DMS153 (cell line): Measurements from ENCODE around the gene STK32C.
"Not testable (repeated sequence)": the region's sequence is repeated elsewhere in the genome, so short reads cannot be mapped to it uniquely, and the experiment has no call there.

Source experiments
- DNase-seq: peaks from one replicate; lab custom pipeline; 2025; lab: John Stamatoyannopoulos, UW

STK32C gene

GRCh38 chr10:132319853-132320653 lies 12.3 kb upstream of the STK32C start:
- DNase-seq = no peak

- DNase-seq = not testable (repeated sequence)
Measured at GRCh38 chr10:132317477-132317876, 9.7 kb upstream of the STK32C start.

- DNase-seq = no peak
Measured at GRCh38 chr10:132316133-132316532, 8.4 kb upstream of the STK32C start.

- not testable (repeated sequence) for DNase-seq
Measured at GRCh38 chr10:132314881-132315280, 7.1 kb upstream of the STK32C start.

GRCh38 chr10:132314336-132314735 lies 6.6 kb upstream of the STK32C start:
- no peak for DNase-seq

- no peak for DNase-seq
Measured at GRCh38 chr10:132313865-132314264, 6.1 kb upstream of the STK32C start.

- no peak for DNase-seq
Measured at GRCh38 chr10:132313305-132313704, 5.6 kb upstream of the STK32C start.

- peak; percentile 81 for DNase-seq
Measured at GRCh38 chr10:132311338-132311939, 3.7 kb upstream of the STK32C start.

- DNase-seq = peak; percentile 65
Measured at GRCh38 chr10:132310701-132311337, 3.1 kb upstream of the STK32C start.

- no peak for DNase-seq
Measured at GRCh38 chr10:132309879-132310591, 2.3 kb upstream of the STK32C start.

- DNase-seq = no peak
Measured at GRCh38 chr10:132309471-132309865, 1.7 kb upstream of the STK32C start.

- no peak for DNase-seq
Measured at GRCh38 chr10:132308587-132309470, 1.1 kb upstream of the STK32C start.

- peak; percentile 83 for DNase-seq
Measured at GRCh38 chr10:132306864-132307751, 642 bp downstream of the STK32C start.

- no peak for DNase-seq
Measured at GRCh38 chr10:132306343-132306685, 1.4 kb downstream of the STK32C start.

GRCh38 chr10:132305654-132306342 lies 2.0 kb downstream of the STK32C start:
- no peak for DNase-seq

GRCh38 chr10:132304756-132305509 lies 2.8 kb downstream of the STK32C start:
- no peak for DNase-seq

- DNase-seq = no peak
Measured at GRCh38 chr10:132303361-132304115, 4.2 kb downstream of the STK32C start.
